Stimulated activated CD4-positive, alpha-beta T cell treated with anti-CD3 and anti-CD28 coated beads, Interleukin-1b, Interleukin-23, amount 100 ng/mL, for 48 hours (primary cell): Measurements from ENCODE around the gene DNAJB1.
"Not testable (repeated sequence)": the region's sequence is repeated elsewhere in the genome, so short reads cannot be mapped to it uniquely, and the experiment has no call there.

Source experiments
- DNase-seq: peaks from one replicate; pipeline ENCODE4 v3.0.0-alpha.2; 2020

DNAJB1 gene

GRCh38 chr19:14517446-14517839 is 754 bp downstream of the DNAJB1 start:
- DNase-seq = no peak

GRCh38 chr19:14516746-14517438 is 1.3 kb downstream of the DNAJB1 start:
- no peak for DNase-seq

- no peak for DNase-seq
Measured at GRCh38 chr19:14516048-14516534, 2.1 kb downstream of the DNAJB1 start.

GRCh38 chr19:14515501-14516047 is 2.6 kb downstream of the DNAJB1 start:
- DNase-seq = no peak

- no peak for DNase-seq
Measured at GRCh38 chr19:14514215-14514863, 3.9 kb downstream of the DNAJB1 start.

- no peak for DNase-seq
Measured at GRCh38 chr19:14512406-14512961, 5.7 kb downstream of the DNAJB1 start.

- DNase-seq = no peak
Measured at GRCh38 chr19:14511229-14511593, 7.0 kb downstream of the DNAJB1 start.

- no peak for DNase-seq
Measured at GRCh38 chr19:14510311-14511228, 7.6 kb downstream of the DNAJB1 start.

GRCh38 chr19:14507704-14508542 is 10.3 kb downstream of the DNAJB1 start:
- DNase-seq = no peak

- peak; percentile 80 for DNase-seq
Measured at GRCh38 chr19:14505488-14506239, 12.5 kb downstream of the DNAJB1 start.

- not testable (repeated sequence) for DNase-seq
Measured at GRCh38 chr19:14504575-14504974, 13.6 kb downstream of the DNAJB1 start.

GRCh38 chr19:14503285-14503684 is 14.9 kb downstream of the DNAJB1 start:
- DNase-seq = no peak

GRCh38 chr19:14502334-14503092 is 15.7 kb downstream of the DNAJB1 start:
- no peak for DNase-seq

GRCh38 chr19:14497228-14497921 is 20.8 kb downstream of the DNAJB1 start:
- no peak for DNase-seq

GRCh38 chr19:14496834-14497227 is 21.4 kb downstream of the DNAJB1 start:
- no peak for DNase-seq

- peak; percentile 80 for DNase-seq
Measured at GRCh38 chr19:14496029-14496833, 22.0 kb downstream of the DNAJB1 start, which contains the start of gene GIPC1. GIPC1 (minus strand) TSS chr19:14496127; CDS start chr19:14482976, 13,151 bp downstream.

- no peak for DNase-seq
Measured at GRCh38 chr19:14495672-14496028, 22.5 kb downstream of the DNAJB1 start.

GRCh38 chr19:14494910-14495671 is 23.1 kb downstream of the DNAJB1 start:
- no peak for DNase-seq
